H9 (cell line): ENCODE data around the gene PRICKLE1. TPM values are rescaled to one million over a fixed set of nuclear protein-coding genes. Genes with fewer than 3 reads are reported as not detected.
A peak's percentile ranks its signal among the peaks of the same experiment; 100 is the strongest.

Experiments
- DNase-seq: peaks from one replicate; pipeline ENCODE4 v3.0.0-alpha.2; 2017
- H2AFZ ChIP-seq: one replicate; pipeline ENCODE4 v1.6.1; 2013; ENCODE audit warnings: mild to moderate bottlenecking, low read length, control low read depth, moderate library complexity
- H2AK5ac ChIP-seq: 2 replicates; pipeline ENCODE4 v1.6.1; 2013; ENCODE audit warnings: low read length, control low read depth, mixed read lengths; ENCODE audit not compliant: insufficient read length
- H2BK120ac ChIP-seq: one replicate; pipeline ENCODE4 v1.6.1; 2013; ENCODE audit warnings: low read depth, mild to moderate bottlenecking, low read length, control low read depth, inconsistent platforms; ENCODE audit not compliant: poor library complexity, severe bottlenecking
- H2BK12ac ChIP-seq: 2 replicates; pipeline ENCODE4 v1.6.1; 2013; ENCODE audit warnings: low read length, control low read depth, mixed read lengths, low read depth; ENCODE audit not compliant: insufficient read length
- H2BK15ac ChIP-seq: 2 replicates; pipeline ENCODE4 v1.6.1; 2013; ENCODE audit warnings: low read depth, low read length, control low read depth
- H2BK20ac ChIP-seq: one replicate; pipeline ENCODE4 v1.6.1; 2013; ENCODE audit warnings: low read depth, mild to moderate bottlenecking, low read length, control low read depth, inconsistent platforms; ENCODE audit not compliant: poor library complexity, severe bottlenecking
- H2BK5ac ChIP-seq: 2 replicates; pipeline ENCODE4 v1.6.1; 2013; ENCODE audit warnings: low read length, control low read depth, mixed read lengths; ENCODE audit not compliant: insufficient read length
- H3K14ac ChIP-seq: 2 replicates; pipeline ENCODE4 v1.6.1; 2013; ENCODE audit warnings: low read length, control low read depth; ENCODE audit not compliant: insufficient read depth
- H3K18ac ChIP-seq: 2 replicates; pipeline ENCODE4 v1.6.1; 2013; ENCODE audit warnings: low read depth, mild to moderate bottlenecking, mixed read lengths, low read length, control low read depth; ENCODE audit not compliant: insufficient read length
- H3K23ac ChIP-seq: 2 replicates; pipeline ENCODE4 v1.6.1; 2013; ENCODE audit warnings: low read length, control low read depth, mixed read lengths, low read depth; ENCODE audit not compliant: insufficient read length
- H3K23me2 ChIP-seq: 2 replicates; pipeline ENCODE4 v1.6.1; 2013; ENCODE audit warnings: low read depth, mild to moderate bottlenecking, mixed read lengths, low read length, control low read depth; ENCODE audit not compliant: insufficient read length, poor library complexity, severe bottlenecking
- H3K27ac ChIP-seq: 2 replicates; pipeline ENCODE4 v1.5.1; 2013; ENCODE audit warnings: low read length, control low read depth, mixed read lengths, low read depth; ENCODE audit not compliant: insufficient read length
- H3K27me3 ChIP-seq: 2 replicates; pipeline ENCODE4 v1.6.1; 2013; ENCODE audit warnings: low read length, control low read depth, inconsistent platforms; ENCODE audit not compliant: insufficient read depth
- H3K4ac ChIP-seq: 2 replicates; pipeline ENCODE4 v1.6.1; 2013; ENCODE audit warnings: low read depth, mild to moderate bottlenecking, control low read depth, inconsistent platforms, low read length, moderate library complexity
- H3K4me1 ChIP-seq: 2 replicates; pipeline ENCODE4 v1.6.1; 2013; ENCODE audit warnings: low read length, control low read depth, inconsistent platforms; ENCODE audit not compliant: insufficient read depth
- H3K4me2 ChIP-seq: 2 replicates; pipeline ENCODE4 v1.6.1; 2013; ENCODE audit warnings: low read length, control low read depth, mixed read lengths; ENCODE audit not compliant: insufficient read length, insufficient read depth
- H3K56ac ChIP-seq: 2 replicates; pipeline ENCODE4 v1.6.1; 2013; ENCODE audit warnings: low read depth, mild to moderate bottlenecking, mixed read lengths, low read length, control low read depth; ENCODE audit not compliant: insufficient read length
- H3K79me1 ChIP-seq: 2 replicates; pipeline ENCODE4 v1.6.1; 2013; ENCODE audit warnings: low read depth, mild to moderate bottlenecking, moderate library complexity, low read length, control low read depth, inconsistent platforms; ENCODE audit not compliant: insufficient read depth, poor library complexity, severe bottlenecking
- H3K79me2 ChIP-seq: 2 replicates; pipeline ENCODE4 v1.6.1; 2013; ENCODE audit warnings: low read length, control low read depth, inconsistent platforms; ENCODE audit not compliant: insufficient read depth
- H3K9ac ChIP-seq: 2 replicates; pipeline ENCODE4 v1.6.1; 2013; ENCODE audit warnings: low read length, control low read depth, mixed read lengths; ENCODE audit not compliant: insufficient read length; ENCODE audit errors: extremely low read depth
- H3K9me3 ChIP-seq: one replicate; pipeline ENCODE4 v1.6.1; 2013; ENCODE audit warnings: low read depth, low read length, inconsistent platforms; ENCODE audit not compliant: control insufficient read depth
- H3T11ph ChIP-seq: one replicate; pipeline ENCODE4 v1.6.1; 2013; ENCODE audit warnings: mild to moderate bottlenecking, low read length, control low read depth, inconsistent platforms
- H4K20me1 ChIP-seq: one replicate; pipeline ENCODE4 v1.6.1; 2013; ENCODE audit not compliant: control insufficient read depth, insufficient read length, insufficient read depth
- H4K5ac ChIP-seq: 2 replicates; pipeline ENCODE4 v1.6.1; 2013; ENCODE audit warnings: low read depth, mild to moderate bottlenecking, mixed read lengths, low read length, control low read depth; ENCODE audit not compliant: insufficient read length
- H4K8ac ChIP-seq: replicated peaks from 2 replicates; pipeline ENCODE4 v1.6.1; 2013; ENCODE audit warnings: low read length, control low read depth, mixed read lengths, low read depth; ENCODE audit not compliant: insufficient read length
- H4K91ac ChIP-seq: 2 replicates; pipeline ENCODE4 v1.6.1; 2013; ENCODE audit warnings: low read depth, mild to moderate bottlenecking, moderate library complexity, mixed read lengths, low read length, control low read depth; ENCODE audit not compliant: insufficient read length
- H3K27ac Mint-ChIP-seq, 3 experiments: 2 replicates in 2 of 3; 3 replicates in 1 of 3; pipeline ENCODE4 v1.8.0; 2020 to 2021; ENCODE audit warnings: mixed read lengths in 3 of 3, mild to moderate bottlenecking in 1 of 3, moderate library complexity in 1 of 3
- H3K27me3 Mint-ChIP-seq: 2 replicates; pipeline ENCODE4 v1.8.0; 2021; ENCODE audit warnings: low read depth, mild to moderate bottlenecking, moderate library complexity, mixed read lengths
- H3K36me3 Mint-ChIP-seq, 3 experiments: 2 replicates in 2 of 3; 3 replicates in 1 of 3; pipeline ENCODE4 v1.8.0; 2020 to 2021; ENCODE audit warnings: low read depth in 3 of 3, mixed read lengths in 3 of 3; ENCODE audit not compliant: insufficient read depth in 1 of 3
- H3K4me1 Mint-ChIP-seq, 2 experiments: 2 replicates each; pipeline ENCODE4 v1.8.0; 2020; ENCODE audit warnings: mixed read lengths in 2 of 2
- H3K4me3 Mint-ChIP-seq, 2 experiments: 2 replicates in 1 of 2; 3 replicates in 1 of 2; pipeline ENCODE4 v1.8.0; 2020 to 2021; ENCODE audit warnings: mild to moderate bottlenecking in 2 of 2, mixed read lengths in 2 of 2, moderate library complexity in 1 of 2
- H3K9me3 Mint-ChIP-seq, 2 experiments: 2 replicates in 1 of 2; 3 replicates in 1 of 2; pipeline ENCODE4 v1.8.0; 2020; ENCODE audit warnings: mild to moderate bottlenecking in 2 of 2, mixed read lengths in 2 of 2, moderate library complexity in 1 of 2
- CTCF ChIP-seq: fragments of 200-600 bp; sonication (generic); conservative IDR thresholded peaks from 3 replicates; pipeline ENCODE4 v1.8.0; 2021; ENCODE audit warnings: antibody characterized with exemption, mild to moderate bottlenecking
- WGBS: extraction: QIAGEN DNeasy Blood & Tissue Kit; methylation state at CpG from one replicate; pipeline ENCODE4 v1.1.7; 2013; ENCODE audit warnings: missing lambda C conversion rate, low lambda C conversion rate, mixed read lengths; ENCODE audit not compliant: insufficient read length; ENCODE audit errors: extremely low coverage; 5-methylcytosine and 5-hydroxymethylcytosine counted together
- total RNA-seq: library from RNA; stranded (reverse); gene quantifications from 2 replicates; pipeline ENCODE4 v1.2.1, GENCODE V29; 2021

The PRICKLE1 gene
- total RNA-seq, 1 experiment from 2014 or later = 20.5 TPM

GRCh38 chr12:42458575-42458974, 131.0 kb downstream of the PRICKLE1 start:
- Mint-ChIP-seq H3K27me3 (peaks cover 2% of the 10 kb centered on the region; the same call in 1 of the 2 replicates), H3K9me3 (peaks cover 0 to 2% of the 10 kb centered on the region in 2 experiments; a peak in 1 of 5 replicates), H3K4me3 (no peak overlapping the region), H3K4me1 (peaks cover 20 to 35% of the 10 kb centered on the region in 2 experiments), H3K36me3 (peaks cover 39 to 60% (median 55%) of the 10 kb centered on the region in 3 experiments), H3K27ac (no peak overlapping the region)
- Histone ChIP-seq H4K20me1 (no peaks in the 10 kb centered on the region), H2AFZ (no peak overlapping the region), H2AK5ac (no peak overlapping the region), H3K27ac (no peak overlapping the region), H3K27me3 (no peaks in the 10 kb centered on the region), H2BK15ac (no peak overlapping the region), H2BK5ac (no peak overlapping the region), H3K23me2 (no peaks in the 10 kb centered on the region), H4K5ac (no peak overlapping the region), H3T11ph (no peak overlapping the region), H3K23ac (no peak overlapping the region), H3K9ac (no peak overlapping the region), H2BK12ac (no peak overlapping the region), H3K4me2 (no peak overlapping the region), H4K8ac (no peak overlapping the region), H3K4ac (no peak overlapping the region), H3K4me1 (peaks cover 13% of the 10 kb centered on the region), H3K79me1 (no peaks in the 10 kb centered on the region), H3K14ac (no peak overlapping the region), H4K91ac (no peak overlapping the region), H3K56ac (no peak overlapping the region), H3K18ac (no peak overlapping the region), H2BK20ac (no peak overlapping the region), H3K9me3 (no peaks in the 10 kb centered on the region), H2BK120ac (no peak overlapping the region), H3K79me2 (no peaks in the 10 kb centered on the region)
- TF ChIP-seq CTCF = peak; percentile 37; the same call in 2 of the 3 replicates
- WGBS = no CpG with 5 or more reads among the region's 2 CpGs
- DNase-seq = no peak
